ENCODE measurements around the gene SH3BP1.
"Not testable (repeated sequence)": the region's sequence is repeated elsewhere in the genome, so short reads cannot be mapped to it uniquely, and the experiment has no call there.

SH3BP1 gene, protein sequence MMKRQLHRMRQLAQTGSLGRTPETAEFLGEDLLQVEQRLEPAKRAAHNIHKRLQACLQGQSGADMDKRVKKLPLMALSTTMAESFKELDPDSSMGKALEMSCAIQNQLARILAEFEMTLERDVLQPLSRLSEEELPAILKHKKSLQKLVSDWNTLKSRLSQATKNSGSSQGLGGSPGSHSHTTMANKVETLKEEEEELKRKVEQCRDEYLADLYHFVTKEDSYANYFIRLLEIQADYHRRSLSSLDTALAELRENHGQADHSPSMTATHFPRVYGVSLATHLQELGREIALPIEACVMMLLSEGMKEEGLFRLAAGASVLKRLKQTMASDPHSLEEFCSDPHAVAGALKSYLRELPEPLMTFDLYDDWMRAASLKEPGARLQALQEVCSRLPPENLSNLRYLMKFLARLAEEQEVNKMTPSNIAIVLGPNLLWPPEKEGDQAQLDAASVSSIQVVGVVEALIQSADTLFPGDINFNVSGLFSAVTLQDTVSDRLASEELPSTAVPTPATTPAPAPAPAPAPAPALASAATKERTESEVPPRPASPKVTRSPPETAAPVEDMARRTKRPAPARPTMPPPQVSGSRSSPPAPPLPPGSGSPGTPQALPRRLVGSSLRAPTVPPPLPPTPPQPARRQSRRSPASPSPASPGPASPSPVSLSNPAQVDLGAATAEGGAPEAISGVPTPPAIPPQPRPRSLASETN

DNA sequence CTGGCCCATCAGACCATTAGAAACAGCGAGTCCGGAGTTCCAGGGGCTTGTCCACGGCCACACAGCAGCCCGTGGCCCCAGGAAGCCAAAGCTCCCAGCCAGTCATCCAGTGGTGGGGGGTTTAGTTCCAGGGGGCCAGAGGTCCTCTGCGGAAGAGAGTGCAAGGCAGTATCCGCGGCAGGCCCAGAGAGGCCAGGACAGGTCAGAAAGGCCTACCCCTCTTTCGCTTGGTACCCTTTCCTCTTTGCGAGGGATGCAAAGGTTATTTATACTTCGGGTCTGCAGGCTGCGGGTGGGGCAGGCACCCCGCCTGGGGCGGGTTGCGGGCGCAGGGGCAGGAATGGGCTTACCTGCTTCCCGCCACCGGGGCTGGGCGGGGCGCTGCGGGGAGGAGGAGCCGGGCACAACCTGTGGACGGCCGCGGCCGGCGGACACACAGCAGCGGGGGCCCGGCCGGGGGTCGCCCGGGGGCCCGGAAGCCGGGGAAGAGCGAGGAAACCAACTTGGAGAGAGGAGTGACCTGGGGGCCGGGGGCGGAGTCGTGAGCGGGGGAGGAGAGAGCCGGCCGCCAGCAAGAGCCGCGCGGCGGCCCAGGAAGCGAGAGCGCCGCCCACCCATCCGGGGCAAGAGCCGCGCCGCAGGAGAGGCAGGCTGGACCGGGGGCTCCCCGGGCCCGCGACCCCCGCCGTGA lies at the start of gene SH3BP1:
TSS of gene SH3BP1 (plus strand) at position 600 of the 691 bp plus-strand sequence. CDS start 119 bp downstream, outside the sequence.
- DNase-seq, result peak; percentile 39

DNA sequence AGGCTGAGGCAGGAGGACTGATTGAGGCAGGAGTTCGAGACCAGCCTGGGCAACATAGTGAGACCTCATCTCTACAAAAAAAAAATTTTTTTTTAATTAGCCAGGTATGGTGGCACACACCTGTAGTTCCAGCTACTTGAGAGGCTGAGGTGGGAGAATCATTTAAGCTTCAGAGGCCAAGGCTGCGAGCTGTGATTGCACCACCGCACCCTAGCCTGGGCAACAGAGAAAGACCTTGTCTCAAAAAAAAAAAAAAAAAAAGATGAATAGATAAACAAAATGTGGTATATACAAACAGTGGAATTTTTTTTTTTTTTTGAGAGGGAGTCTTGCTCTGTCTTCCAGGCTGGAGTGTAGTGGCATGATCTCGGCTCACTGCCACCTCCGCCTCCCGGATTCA lies 48.4 kb upstream of the SH3BP1 start:
- not testable (repeated sequence) for DNase-seq

DNA sequence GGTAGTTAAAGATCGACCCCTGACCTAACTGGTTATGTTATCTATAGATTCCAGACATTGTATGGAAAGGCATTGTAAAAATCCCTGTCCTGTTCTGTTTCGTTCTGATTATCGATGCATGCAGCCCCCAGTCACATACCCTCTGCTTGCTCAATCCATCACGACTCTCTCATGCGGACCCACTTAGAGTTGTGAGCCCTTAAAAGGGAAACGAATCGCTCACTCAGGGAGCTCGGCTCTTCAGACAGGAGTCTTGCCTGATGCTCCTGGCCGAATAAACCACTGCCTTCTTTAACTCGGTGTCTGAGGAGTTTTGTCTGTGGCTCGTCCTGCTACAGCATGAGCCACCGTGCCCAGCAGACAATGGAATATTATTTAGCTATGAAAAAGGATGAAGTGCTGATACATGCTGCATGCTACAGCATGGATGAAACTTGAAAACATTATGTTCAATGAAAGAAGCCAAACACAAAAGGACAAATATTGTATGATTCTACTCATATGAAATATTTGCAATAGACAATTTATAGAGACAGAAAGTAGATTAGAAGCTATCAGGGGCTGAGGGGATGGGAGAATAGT lies 47.6 kb upstream of the SH3BP1 start:
- DNase-seq, result no peak

DNA sequence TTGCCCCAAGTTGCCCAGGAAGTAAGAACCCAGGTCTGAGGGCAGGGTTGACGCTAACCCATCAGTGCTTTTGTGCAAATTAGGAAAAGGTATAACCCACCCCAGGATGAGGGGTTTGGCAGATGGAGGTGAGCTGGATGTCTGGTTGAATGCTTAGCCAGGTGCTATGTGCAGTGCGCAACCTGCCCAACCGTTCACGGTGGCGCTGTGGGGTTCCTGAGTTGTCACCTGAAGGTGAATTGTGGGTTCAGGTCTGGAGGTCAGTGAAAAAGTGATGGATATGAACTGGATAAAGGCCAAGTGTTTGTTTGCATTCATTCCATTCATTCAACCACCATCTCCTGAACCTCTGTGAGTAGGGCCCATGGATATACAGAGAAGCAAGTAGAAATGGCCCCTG lies 45.2 kb upstream of the SH3BP1 start:
- no peak for DNase-seq

DNA sequence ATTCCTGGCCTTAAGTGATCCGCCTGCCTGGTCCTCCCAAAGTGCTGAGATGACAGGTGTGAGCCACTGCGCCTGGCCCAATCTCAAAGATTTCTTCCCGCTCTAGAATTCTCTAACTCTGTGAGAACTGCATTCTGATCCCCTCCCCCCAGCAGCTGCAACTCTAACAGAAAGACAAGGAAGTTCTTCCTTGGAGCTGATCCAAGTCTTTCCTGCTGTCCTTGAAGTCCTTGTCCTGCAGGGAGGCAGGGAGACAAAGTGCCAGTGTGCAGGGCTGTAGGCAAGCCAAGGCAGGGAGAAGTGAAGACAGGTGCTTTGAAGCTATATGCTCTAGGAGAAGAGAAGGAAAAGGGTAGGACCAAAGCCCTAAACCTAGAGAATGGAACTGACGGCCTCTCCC lies 40.3 kb upstream of the SH3BP1 start:
- no peak for DNase-seq

DNA sequence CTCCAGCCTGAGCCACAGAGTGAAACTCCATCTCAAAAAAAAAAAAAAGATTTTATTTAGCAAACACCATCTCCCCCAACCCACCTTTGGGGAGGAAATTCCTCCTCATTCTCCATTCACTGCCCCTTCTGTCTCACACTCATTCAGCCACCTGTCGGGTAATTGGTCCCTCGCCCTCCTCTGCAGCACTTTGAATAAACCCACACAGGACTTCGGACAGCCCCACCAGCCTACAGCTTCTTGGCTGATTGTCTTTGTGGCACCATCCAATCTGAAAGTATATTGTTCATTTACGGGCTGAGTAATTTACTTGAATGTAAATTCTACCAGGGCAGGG lies 38.3 kb upstream of the SH3BP1 start:
- DNase-seq, result no peak

DNA sequence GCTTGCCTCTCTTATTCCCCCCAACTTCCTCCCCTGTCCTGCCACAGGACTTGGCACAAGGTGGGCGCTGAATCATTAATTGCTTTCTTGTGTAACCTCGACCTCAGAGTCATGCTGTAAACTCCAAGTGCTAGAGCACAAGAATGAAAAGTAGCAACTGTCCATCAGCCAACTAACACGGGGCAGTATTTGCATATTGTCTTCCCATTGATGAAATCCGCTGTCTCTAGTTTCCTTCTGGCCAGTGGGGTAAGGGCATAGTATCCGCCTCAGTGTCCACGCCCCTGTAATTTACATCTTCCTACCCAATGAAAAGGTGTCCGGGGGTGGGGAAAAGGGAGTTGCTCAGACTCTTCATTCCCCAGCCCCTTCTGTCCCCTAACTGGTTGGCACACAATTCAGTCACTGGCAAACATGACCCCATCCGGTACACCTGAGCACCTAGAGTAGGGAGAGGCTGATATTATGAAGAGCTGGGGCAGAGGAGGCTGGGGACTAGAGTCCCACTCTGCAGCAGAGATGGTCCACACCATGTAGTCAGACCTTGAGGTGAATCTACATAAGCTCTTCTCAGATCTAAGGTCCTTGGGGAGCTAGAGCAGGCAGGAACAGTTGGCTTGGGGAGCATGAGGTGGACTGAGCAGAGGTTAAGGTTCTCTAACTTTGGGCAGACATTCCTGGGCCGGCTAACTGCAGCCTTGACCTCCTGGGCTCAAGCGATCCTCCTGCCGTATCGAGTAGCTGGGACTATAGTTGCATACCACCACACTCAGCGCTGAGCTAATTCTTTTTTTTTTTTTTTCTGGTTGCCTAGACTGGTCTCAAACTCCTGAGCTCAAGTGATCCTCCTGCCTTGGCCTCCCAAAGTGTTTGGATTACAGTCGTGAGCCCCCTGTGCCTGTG lies 37.7 kb upstream of the SH3BP1 start:
- no peak for DNase-seq

DNA sequence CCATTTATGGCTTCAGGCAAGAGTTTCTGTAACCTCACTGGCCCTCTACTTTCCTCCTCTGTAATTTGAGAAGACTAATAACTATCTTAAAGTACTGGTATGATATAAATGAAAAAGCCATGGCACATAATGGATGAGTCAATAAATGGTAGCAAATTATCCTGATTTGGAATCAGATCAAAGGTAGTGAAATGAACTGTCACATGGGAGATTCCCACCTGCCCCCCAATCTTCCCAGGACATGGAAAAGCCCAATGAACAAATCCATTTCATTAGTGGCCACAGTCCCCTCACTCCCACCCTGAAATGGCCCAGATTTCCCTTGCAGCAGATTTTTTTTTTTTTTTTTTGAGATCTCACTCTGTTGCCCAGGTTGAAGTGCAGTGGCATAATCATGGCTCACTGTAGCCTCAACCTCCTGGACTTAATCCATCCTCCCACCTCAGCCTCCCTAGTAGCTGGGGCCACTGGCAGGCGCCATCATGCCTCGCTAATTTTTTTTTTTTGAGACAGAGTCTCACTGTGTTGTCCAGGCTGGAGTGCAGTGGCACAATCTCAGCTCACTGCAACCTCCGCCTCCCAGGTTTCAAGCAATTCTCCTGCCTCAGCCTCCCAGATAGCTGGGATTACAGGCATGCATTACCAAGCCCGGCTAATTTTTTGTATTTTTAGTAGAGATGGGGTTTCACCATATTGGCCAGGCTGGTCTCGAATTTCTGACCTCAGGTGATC lies 36.8 kb upstream of the SH3BP1 start:
- DNase-seq, result not testable (repeated sequence)

DNA sequence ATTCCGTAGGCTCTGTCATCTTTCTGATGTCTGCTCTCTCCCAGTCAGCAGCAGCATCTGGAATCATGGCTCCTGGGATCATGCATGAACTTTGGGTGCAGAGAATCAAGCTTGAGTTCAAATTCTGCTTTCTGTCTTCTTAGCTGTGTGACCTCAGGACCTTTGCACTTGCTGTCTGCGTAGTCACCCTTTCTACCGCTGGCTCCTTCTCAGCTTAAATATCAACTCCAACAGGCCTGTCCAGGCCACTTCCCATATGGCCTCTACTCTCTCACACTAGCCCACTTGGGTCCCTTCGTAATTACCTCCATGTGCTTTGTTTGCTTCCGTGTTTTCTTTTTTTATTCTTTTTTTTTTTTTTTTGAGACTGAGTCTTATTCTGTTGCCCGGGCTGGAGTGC lies 35.4 kb upstream of the SH3BP1 start:
- no peak for DNase-seq

DNA sequence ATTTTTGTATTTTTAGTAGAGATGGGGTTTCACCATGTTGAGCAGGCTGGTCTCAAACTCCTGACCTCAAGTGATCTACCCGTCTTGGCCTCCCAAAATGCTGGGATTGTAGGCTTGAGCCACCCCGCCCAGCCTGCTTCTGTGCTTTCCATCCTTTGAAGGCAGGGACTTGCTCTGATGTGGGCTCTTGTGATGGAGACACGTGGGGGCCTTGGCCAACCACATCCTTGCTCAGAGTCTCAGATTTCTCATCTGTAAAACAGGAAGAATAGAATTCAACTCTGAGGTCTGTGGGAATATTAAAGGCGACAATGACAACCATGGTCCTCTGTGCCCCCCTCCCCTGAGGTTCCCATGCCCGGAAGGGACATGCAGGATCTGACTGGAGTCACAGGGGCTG lies 34.6 kb upstream of the SH3BP1 start:
- no peak for DNase-seq

DNA sequence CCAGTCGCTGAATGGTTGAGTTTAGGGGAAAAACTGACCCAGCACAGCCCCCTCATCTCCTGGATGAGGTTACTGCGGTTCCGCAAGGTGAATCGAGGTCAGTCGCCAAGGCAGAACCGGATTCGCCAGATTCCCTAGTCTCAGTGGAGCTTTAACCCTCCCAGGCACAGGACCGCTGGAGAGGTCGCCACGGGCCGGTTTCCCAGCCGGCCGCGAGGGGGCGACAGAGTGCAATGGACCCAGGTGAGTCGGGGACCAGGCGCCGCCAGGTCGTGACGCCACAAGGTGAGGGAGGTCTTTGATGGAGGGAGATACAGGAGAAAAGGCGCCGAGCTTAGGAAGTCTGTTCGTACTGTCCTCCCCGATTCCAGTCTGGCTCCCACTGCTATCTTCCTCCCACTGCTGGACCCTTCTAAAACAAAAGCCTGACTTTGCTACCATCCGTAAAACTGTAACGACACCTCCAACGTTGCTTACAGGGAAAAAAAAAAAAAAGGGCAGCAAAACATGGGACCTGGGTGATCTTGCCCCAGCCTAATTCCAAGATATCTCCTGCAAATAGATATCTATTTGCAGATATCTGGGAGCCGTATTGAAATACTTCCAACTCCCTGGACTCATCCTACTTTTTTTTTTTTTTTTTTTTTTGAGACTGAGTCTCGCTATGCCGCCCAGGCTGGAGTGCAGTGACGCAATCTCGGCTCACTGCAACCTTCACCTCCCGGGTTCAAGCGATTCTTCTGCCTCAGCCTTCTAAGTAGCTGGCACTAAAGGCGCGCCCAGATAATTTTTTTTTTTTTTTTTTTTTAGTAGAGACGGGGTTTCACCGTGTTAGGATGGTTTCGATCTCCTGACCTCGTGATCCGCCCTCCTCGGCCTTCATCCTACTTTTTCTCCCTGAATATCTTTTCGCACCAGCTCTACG lies 32.2 kb upstream of the SH3BP1 start:
- peak; percentile 55 for DNase-seq

DNA sequence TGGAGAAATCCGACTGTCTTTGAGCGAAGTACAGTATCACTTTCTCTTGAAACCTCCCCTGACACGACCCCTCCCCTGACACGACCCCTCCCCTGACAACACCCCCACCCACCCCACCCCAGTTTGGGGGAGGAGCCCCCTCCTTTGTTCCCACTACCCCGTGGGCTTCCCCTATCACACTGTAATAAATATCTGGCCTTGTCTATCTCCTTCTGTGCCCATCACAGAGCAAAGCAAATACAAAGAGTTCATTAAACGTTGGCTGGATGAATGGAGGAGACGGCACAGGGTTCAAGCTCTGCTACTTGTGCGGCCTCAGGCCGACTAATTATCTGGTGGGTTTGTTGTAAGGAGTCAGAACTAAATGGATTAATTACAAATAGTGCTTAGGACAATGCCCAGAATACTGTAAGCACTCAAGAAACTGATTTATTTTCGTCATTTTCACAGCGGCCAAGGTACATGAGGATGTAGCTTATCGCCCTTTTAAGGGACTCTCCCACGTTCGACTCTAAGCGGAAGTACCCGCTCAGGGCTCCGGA lies 31.5 kb upstream of the SH3BP1 start:
- DNase-seq, result no peak

DNA sequence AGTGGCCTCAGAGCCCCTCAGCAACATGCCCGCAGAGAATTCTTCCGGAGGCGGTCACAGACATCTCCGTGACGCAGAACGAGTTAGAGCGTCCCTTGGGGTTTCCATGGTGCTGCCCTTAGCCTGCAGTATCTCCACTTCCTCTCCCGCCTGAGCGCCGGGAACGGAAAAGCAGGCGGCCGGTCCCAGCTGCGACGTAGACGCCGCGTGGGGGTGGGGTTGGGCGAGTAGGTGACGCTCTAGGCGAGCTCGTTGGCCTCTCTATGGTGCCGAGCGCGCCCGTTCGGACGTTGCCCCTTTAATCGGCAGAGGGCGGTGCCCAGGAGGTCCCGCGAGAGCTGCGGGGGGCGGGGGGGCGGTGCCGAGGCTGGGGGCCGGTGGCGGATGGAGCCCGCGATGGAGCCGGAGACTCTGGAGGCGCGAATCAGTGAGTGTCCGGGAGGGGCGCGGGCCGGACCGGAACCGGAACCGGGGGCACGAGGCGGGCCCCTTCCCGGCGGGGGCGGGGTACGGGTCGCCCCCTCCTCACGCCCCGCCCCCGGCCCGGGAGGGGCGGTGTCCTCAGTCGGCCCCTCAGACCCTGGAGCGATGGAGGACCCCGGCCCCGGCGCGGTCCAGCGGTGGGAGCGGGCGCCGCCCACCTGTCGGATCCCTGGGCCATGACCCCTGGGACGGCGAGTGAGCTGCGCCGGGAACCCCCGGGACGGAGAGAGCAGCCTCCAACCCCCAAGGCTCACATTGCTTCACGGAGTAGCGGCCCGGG lies 30.8 kb upstream of the SH3BP1 start, which contains the start of gene GGA1:
TSS of gene GGA1 (plus strand) at position 358 of the 763 bp plus-strand sequence. CDS start at position 385, 27 bp downstream.
- peak; percentile 98 for DNase-seq

DNA sequence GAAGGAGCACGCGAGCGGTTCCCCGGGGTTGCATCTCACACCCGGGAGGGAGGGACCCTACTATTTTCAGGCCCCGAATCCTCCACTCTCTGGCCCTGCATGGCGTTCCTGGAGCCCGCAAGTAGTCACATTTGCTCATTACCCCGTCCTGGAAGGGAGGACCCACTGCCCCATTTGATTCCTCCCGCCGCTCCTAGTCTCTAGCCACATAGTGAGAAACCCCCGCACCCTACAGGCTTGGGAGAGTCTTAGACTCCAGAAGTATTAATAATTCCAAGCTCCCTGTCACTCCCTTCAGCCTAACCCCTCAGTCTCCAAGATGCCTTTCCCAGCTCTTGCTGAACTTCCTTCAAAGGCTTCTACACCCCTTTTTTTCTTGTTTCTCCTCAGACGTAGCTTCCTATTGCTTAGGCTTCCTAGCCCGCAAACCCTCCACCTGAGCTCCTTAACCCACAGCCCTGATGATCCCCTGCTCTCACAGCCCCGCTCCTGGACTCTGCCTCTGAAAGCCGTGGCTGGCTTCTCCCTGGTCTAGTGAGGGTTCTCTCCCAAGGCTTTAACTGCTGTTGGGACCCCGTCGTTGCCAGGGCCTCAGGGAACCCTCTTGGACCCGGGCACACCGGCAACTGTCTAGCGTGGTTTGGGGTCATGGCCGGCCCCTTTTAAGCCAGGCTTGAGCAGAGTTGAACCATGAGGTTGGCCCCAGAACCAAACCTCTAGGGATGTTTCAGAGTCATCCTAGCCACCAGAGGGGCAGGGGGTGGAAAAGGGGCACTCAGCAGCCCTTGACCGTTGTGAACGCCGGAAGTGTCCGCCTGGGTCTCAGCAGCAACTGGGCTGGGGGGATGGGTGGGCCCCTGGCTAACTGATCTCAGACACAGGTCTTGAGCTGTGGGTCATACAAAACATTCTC lies 30.0 kb upstream of the SH3BP1 start:
- DNase-seq, result no peak

DNA sequence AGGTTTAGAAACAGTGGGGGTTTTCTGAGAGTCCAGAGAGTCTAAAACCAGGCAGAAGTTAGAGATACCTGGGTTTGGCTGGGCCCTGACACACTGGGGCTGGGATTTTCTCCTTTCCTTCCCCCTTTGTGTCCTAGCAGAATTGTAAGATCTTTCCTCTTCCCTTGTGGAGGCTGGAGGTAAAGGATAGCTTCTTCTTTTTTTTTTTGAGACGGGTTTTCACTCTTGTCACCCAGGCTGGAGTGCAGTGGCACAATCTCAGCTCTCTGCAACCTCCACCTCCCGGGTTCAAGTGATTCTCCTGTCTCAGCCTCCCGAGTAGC lies 29.4 kb upstream of the SH3BP1 start:
- not testable (repeated sequence) for DNase-seq

DNA sequence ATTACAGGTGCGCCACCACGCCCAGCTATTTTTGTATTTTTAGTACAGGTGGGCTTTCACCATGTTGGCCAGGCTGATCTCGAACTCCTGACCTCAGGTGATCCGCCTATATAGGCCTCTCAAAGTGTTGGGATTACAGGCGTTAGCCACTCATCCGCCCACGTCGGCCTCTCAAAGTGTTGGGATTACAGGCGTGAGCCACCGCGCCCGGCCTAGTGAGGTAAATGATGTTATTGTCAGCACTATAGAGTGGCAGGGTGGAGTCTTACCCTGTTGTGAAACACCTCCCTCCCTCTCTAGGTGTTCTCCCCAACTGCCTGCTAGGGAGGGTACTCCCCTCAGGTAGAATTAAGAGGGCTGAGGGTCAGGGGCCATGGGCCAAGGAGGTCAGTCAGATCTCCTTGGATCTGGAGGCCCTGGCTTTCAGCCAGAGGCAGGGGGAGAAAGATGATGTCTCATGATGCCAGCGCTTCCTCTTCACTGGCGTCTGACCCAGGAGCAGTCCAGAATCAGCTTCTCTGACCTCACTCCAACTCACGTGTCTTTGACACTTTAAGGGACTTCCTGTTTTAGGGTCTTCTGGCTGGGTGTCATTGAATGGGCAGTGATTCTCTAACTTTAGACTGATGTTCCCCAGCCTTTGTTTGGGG lies 28.9 kb upstream of the SH3BP1 start:
- DNase-seq, result no peak

DNA sequence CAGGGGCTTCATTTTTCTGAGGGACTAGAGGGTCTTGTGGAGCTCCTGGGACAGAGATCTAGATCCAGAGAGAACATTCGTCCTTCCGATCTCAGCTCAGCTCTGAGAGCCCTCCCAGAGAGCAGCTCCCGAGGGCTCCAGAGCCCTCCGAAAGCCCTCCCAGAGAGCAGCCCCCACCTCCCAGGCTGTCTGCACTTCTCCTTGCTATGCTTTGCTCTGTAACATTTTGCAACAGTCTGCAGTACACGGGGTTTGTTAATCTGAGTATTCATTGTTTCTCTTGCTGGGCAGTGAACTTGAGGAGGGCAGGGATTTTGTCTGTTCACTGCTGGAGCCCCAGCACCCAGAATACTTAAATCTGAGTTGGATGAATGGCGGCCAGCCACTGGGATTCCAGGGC lies 28.3 kb upstream of the SH3BP1 start:
- DNase-seq, result no peak
